Limb (tissue), 2 donors: ENCODE measurements around the gene KRT74.

Experiments
- DNase-seq, 2 donors: peaks; one replicate each; pipeline ENCODE4 v3.0.0-alpha.2; 2016; ENCODE audit errors: extremely low spot score in 2 of 2

The KRT74 gene

GRCh38 chr12:52575256-52575655 is 1.6 kb upstream of the KRT74 start:
- no peak for DNase-seq

- no peak for DNase-seq
Observed at GRCh38 chr12:52573306-52573705, 337 bp downstream of the KRT74 start.

GRCh38 chr12:52570511-52570910 is 3.1 kb downstream of the KRT74 start:
- no peak for DNase-seq

- DNase-seq = no peak
Observed at GRCh38 chr12:52568111-52568510, 5.5 kb downstream of the KRT74 start.

DNA sequence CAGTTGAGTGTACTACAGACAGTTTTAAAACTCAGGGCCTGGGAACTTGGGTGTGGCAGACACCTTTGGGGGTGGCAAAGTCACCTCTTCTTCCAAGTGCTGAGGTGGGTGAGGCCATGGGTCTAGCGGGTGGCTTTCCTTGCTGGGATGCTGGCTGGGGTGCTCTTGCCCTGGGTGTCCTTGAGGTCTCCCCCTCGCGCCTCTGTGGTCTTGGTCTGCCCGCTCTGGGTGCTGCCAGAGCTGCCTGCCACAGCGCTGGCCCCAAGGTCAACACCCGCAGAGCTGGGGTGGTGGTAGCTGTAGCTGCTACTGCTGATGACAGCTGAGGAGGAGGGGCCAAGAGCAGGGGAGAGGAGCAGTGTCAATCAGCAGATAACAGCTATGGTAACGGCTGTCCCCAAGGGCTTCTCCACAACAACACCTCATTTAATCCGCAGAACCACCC is 6.8 kb downstream of the KRT74 start:
- DNase-seq = no peak

- no peak for DNase-seq
Observed at GRCh38 chr12:52564582-52564981, 9.1 kb downstream of the KRT74 start.

DNA sequence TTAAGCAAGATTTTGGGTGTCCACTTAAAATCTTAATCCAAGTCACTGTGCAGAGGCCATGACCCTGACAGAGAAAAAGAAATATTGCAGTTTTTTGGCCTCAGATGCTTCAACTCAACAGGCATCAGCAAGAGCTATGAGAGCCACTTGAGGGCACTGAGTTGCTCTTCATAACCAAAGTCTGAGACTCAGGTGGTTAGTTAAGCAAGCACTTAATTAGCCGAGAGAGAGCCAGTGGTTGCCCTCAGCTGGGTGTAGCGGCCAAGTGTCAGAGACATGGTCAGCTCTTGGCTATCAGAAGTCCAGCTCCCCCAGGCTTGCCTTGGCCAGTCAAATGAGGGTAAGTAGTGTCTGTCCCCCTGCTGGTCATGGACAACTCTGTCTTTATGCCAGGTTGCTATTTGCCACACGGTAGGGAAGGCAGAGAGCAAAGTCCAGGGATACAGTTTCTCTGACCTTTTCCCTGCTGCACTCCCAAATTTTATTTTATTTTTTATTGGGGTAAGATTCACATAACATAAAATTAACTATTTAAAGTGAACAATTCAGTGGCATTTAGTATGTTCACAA is 11.7 kb downstream of the KRT74 start:
- DNase-seq = no peak

DNA sequence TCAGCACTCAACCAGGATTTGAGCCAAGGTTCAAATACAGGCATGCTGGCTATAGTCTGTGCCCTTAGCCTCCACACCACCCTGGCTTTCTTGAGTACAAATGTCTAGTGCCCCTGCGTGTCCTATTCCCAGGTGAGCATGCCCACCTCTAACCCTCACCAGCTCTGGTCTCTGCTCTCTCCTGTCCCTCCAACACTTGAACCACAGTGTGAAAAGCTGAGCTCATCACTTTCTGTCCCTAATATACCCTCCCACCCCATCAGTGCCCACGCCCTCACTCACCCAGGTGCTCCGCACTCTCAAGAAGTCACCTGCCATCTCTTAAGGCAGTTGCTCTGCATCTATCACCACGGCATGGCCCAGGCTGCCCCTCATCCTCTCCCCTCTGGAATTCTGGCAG is 13.7 kb downstream of the KRT74 start:
- DNase-seq = no peak

- DNase-seq = no peak
Observed at GRCh38 chr12:52558781-52559445, 14.7 kb downstream of the KRT74 start.

- no peak for DNase-seq
Observed at GRCh38 chr12:52557476-52557875, 16.2 kb downstream of the KRT74 start.

DNA sequence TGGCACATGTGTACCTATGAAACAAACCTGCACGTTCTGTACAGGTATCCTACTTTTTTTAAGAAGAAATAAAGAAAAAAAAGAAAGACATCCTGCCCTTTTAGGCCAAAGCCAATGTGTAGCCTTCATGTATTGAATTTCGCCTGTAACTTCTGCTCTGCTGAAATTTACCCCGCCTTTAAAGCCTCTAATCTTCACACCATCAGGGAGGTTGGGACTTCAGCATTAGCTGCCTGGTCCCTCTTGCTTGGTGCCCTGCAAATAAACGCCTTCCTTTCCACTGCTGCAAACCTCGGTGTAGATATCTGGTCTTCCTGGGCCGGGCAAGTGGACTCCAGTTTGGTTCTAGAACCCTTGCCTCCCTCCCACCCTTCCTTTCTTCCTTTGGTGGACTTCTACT is 18.1 kb downstream of the KRT74 start:
- DNase-seq = no peak

DNA sequence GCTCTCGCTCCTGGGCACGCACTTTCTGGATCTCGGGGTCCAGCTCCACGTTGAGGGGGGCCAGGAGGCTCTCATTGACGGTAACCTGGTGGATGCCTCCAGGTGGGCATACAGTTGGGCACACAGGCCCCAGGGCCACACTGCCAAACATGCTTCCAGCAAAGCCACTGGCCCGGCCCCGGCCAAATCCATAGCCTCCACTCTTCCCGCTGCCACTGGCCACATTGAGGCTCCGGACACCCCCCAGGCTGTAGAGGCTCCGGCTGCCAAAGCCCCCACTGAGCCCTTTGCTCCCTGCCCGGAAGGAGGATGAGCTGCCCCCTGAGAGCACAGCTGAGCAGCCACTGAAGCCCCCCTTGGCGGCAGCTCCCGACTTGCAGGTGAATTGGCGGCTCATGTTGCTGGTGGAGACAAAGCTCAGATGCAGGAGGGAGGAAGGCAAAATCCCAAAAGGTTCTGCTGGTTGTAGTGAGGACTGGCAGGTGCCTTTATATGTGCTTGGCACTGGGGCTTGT is 20.9 kb downstream of the KRT74 start, which contains the start of gene KRT71:
TSS of gene KRT71 (minus strand) at position 465 of the 515 bp plus-strand sequence. CDS start at position 397, 68 bp downstream.
- no peak for DNase-seq

GRCh38 chr12:52552055-52552454 is 21.6 kb downstream of the KRT74 start:
- DNase-seq = no peak

- DNase-seq = no peak
Observed at GRCh38 chr12:52551216-52551865, 22.3 kb downstream of the KRT74 start.

DNA sequence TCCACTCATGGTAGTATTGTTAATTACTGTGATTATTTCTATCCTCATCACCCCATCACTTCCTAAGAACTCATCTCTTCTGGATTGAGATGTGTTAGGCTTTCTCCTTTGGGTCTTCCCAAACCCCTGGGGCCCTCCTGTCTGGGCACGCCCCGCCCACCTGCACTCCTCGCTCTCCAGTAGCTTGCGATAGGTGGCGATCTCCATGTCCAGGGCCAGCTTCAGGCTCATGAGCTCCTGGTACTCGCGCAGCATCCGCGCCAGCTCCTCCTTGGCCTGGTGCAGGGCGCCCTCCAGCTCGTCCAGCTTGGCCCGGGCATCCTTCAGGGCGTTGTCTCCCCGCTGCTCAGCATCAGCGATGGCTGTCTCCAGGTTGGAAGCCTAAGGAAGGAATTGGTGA is 27.5 kb downstream of the KRT74 start:
- DNase-seq = no peak

DNA sequence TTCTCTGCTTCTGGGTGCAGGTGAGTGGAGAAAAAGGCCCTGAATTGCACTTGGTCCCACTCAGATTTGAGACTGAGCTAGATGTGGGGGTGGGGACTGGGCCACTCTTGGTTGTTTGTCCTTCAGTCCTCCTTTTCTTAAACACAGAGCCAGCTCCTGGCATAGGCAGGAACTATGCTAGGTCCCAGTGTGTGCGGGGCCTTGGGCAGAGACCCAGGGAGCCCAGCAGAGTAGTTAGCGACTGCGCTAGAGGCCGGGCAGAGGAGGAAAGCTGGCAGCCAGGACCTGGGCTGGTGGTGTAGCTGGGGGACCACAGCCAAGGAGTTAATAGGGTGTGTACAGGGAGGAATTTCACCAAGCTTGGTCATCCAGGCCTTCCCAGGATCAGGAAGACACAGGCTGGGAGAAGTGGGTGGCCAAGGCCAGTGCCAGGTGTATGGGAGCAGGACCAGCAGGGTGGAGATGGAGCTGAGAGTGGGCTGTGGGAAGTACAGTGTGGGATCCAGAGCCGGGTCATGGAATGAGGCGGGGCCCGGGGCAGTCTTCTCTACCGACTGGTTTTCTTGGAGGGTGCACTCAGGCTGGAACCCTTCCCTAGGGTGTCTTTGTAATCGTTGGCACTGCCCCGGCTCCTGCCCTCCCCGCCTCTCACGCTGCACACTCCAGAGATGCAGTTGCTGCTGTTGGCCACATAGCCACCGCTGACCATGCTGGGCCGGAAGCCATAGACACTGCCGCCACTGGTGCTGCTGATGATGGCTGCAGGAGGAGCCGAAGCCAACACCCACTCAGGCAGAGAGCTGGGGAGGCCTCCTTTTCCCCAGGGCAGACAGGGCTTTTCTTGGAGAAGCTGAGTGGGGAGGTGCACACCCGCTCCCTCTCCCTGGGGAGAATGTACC is 29.4 kb downstream of the KRT74 start:
- DNase-seq = no peak

DNA sequence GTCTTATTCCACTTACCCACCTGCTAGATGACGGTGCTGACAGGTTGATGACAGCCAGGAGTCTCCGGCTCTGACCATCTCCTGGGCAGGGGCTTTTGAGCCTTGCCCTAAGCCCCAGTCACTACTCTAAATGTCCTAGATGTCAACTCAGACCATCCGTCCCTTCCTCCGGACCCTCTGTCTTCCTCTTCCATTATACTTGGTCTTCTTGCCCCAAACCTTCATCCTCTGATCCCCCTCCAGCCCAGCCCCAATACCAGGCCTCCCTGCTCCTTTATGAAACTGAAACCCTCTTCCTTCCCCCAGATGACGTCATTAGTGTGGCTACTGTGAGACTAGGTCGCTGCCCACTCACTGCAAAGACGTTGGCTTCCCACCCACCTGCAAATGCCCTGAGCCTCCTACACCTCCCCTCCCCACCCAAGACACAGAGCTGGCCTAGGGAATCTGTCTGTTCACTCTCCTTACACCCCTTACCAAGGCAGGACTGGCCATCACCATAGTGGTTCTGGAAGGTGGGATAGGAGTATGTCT is 30.8 kb downstream of the KRT74 start:
- no peak for DNase-seq

DNA sequence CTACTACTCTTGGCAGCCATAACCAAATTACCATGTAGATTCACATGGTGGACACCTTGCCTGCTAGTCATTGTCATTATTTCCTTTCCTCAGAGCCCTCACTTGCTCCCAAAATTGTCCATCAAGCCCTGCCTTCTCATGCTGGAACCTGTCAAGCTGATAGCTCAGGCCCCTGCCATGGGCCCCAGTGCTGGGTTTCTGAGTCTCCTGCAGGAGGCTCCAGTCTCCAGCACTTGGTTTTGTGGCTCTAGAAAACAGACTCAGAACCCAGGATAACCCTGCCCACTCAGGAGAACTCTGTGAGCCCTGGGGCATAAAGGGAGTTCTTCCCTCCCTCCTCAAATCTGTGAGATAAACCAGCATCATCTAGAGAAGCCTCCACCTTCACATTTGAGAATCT is 31.5 kb downstream of the KRT74 start:
- no peak for DNase-seq

DNA sequence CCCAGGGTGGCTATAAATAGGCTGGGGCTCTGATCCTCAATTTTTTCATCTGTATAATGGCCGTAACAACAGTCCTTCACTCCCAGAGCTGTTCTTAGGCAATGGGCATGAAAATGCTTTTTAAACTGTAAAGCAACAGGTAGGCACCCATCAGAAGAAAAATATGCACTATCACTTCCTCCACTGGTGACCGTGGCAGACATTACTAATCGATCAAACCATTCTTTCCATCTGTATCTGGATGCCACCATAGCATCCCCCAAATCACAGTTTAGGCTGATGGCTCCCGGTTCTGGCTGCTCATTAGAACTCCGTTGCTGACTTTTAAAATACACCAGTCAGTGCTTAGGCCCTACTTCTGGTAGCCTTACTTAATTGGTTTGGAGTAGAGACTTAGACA is 31.9 kb downstream of the KRT74 start:
- no peak for DNase-seq

GRCh38 chr12:52540531-52540930 is 33.1 kb downstream of the KRT74 start:
- DNase-seq = no peak

- DNase-seq = no peak
Observed at GRCh38 chr12:52539821-52540173, 33.8 kb downstream of the KRT74 start.
